HG02763 (cell line): ENCODE data around the gene CADPS.

ENCODE experiments used
- ATAC-seq: cut with Tn5 transposase; IDR thresholded peaks from one replicate; pipeline ENCODE4 v1.9.1; 2021; ENCODE audit warnings: mild to moderate bottlenecking, moderate library complexity; ENCODE audit not compliant: unreplicated experiment

CADPS gene

GRCh38 chr3:62365391-62366125 lies 509.7 kb downstream of the CADPS start:
- ATAC-seq = no peak

DNA sequence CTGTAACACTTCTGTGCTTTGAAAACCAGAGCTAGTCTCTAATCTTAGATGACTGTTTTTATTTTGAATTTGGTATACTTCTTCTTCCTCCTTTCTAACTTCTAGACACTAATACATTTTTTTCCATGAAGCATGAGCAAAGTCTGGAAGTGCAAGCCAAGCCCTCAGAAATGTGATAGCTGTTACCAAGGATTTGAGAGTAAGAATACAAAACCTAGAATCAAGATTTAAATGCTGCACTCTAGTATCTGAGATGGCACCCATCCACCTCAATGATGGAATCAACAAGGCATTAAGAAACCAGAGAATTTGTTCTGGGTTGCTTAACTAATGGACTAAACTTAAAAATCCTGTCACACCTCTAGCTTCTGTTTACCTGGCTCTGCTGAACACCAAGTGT lies 511.0 kb downstream of the CADPS start:
- ATAC-seq = no peak

- no peak for ATAC-seq
Measured at GRCh38 chr3:62363275-62363674, 511.9 kb downstream of the CADPS start.

DNA sequence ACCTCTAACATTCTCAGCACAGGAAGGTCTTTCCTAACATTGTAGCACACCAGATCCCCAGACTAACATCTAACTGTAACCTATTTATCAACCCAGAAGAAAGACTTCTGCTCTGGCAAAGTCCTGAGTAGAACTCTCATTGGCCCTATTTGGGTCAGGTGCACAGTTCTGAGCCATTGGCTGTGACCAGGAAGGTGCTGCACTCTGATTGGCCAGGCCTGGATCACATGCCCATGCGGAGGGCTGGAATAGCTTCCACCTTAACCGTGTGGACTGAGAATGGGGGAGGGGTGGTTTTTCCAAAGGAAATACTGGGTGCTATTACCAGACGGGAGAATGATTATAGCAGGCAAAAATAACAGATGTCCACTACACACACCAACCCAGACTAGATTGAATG lies 513.4 kb downstream of the CADPS start:
- ATAC-seq = no peak

GRCh38 chr3:62361261-62361660 lies 514.0 kb downstream of the CADPS start:
- peak; percentile 77 for ATAC-seq

DNA sequence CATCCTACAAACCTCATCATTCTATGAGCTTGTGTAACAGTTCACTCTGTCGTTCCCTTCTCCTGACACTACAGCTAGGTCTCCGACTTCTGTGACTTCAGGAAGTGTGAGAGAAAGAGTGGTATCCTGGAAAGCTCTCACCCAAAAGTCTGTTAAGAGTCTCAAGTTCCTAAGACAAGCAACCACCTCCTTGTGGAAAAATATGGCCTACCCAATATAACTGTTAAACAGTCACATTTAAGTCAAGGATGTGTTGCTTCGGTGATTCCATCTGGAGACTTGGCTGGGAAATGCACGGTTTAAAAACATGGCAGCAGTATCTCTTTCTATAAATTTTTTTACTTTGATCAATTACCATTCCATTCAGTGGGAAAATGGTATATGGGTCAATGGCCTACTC lies 515.7 kb downstream of the CADPS start:
- no peak for ATAC-seq

DNA sequence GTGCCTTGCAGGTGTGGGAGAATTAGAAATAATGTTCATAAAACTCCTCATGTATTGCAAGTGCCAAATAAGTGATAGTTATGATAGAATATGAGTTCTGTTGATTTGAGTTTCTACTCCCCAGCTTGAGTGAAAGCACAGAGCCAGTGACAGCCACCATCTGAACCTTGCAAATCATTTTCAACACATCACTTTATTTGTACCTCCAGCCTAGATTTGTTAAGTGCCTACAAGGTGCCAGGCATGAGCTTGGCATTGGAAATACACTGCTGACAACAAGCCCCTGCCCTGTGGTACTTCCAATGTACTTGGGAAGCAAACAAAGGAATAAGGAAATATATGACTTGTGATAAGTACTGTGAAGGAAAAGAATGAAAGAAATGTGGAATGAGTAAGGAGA lies 518.9 kb downstream of the CADPS start:
- no peak for ATAC-seq

DNA sequence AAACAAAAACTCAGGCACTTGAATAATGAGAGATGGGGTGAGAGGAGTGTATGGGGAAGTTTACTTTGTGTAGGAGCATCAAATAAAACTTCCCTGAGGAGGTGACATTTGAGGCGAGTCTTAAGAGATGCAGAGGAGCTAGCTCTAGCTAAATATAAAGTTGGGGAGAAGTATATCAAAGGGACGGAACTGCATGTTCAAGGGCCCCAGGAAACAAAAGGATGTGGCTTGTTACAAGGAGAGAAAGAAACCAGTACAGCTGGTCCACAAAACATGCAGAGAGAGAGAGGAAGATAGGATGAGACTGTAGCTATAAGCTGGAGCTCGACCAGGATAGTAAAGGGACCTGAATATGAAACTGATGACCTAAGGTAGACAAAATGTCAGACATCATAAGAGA lies 519.5 kb downstream of the CADPS start:
- ATAC-seq = no peak
